NOMO-1 (cell line): ENCODE results near the gene TBC1D32.
"Not testable (repeated sequence)": the region's sequence is repeated elsewhere in the genome, so short reads cannot be mapped to it uniquely, and the experiment has no call there.

Experiments
- DNase-seq, 2 experiments: peaks; one replicate each; lab custom pipeline; 2025; ENCODE audit not compliant: unreplicated experiment in 2 of 2; lab: John Stamatoyannopoulos, UW

The TBC1D32 gene, protein sequence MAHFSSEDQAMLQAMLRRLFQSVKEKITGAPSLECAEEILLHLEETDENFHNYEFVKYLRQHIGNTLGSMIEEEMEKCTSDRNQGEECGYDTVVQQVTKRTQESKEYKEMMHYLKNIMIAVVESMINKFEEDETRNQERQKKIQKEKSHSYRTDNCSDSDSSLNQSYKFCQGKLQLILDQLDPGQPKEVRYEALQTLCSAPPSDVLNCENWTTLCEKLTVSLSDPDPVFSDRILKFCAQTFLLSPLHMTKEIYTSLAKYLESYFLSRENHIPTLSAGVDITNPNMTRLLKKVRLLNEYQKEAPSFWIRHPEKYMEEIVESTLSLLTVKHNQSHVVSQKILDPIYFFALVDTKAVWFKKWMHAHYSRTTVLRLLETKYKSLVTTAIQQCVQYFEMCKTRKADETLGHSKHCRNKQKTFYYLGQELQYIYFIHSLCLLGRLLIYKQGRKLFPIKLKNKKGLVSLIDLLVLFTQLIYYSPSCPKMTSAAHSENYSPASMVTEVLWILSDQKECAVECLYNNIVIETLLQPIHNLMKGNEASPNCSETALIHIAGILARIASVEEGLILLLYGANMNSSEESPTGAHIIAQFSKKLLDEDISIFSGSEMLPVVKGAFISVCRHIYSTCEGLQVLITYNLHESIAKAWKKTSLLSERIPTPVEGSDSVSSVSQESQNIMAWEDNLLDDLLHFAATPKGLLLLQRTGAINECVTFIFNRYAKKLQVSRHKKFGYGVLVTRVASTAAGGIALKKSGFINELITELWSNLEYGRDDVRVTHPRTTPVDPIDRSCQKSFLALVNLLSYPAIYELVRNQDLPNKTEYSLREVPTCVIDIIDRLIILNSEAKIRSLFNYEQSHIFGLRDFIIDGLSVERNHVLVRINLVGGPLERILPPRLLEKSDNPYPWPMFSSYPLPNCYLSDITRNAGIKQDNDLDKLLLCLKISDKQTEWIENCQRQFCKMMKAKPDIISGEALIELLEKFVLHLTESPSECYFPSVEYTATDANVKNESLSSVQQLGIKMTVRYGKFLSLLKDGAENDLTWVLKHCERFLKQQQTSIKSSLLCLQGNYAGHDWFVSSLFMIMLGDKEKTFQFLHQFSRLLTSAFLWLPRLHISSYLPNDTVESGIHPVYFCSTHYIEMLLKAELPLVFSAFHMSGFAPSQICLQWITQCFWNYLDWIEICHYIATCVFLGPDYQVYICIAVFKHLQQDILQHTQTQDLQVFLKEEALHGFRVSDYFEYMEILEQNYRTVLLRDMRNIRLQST

DNA sequence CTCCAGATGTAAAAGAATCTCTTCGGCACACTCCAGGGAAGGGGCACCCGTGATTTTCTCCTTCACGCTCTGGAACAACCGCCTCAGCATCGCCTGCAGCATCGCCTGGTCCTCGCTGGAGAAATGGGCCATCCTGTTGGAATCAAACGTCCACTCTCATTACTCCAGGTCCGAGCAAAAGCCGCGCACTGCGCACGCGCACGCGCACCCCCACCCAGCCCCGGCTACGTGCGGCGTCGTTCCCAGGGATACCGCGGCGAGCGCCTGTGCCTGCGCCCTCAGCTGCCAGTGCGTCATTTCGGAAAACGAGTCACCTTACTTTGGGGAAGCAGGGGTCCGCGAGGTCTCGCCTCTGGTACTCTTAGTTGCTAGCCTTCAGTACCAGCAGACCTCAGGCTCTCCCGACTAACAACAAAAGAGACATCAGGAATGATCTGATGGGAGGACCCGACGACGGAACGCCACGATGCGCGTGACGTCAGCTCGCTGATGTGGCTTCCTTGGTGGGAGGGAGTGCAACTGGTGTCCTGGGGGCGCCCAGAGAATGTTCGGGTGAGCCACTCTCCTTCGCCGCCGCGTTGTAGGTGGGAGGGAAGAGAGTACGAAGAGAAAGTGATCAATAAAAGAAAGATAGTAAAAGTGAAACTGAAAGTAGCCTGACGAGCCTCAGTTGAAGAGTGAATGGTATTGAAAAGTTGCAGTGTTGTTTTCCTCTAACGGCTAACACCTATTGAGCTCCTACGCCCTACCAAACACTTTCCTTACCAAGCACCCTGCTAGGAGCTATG lies at the start of gene TBC1D32:
Gene TBC1D32 (minus strand): TSS at position 182 of the 788 bp plus-strand sequence. CDS start 50 bp downstream, at position 132.
- peak; percentile 74 to 84 for DNase-seq

DNA sequence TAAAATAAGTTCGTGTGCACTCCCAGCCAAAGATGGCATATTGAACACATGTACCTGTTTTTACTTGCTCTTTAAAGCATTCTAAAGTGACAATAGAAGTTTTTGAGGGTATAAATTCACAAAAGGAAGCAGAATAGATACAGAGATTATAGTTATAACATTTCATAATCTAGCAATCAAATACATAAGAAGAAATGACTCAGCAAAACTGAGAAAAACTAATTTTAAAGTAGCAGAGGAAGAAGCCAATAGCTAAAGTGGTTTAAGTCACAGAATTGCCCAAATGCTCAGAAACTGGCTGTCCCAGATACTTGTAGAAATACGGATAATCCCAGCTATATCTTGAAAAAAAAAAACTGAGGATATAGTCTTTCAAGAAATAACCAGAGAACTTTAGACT lies 49.2 kb upstream of the TBC1D32 start:
- no peak for DNase-seq

DNA sequence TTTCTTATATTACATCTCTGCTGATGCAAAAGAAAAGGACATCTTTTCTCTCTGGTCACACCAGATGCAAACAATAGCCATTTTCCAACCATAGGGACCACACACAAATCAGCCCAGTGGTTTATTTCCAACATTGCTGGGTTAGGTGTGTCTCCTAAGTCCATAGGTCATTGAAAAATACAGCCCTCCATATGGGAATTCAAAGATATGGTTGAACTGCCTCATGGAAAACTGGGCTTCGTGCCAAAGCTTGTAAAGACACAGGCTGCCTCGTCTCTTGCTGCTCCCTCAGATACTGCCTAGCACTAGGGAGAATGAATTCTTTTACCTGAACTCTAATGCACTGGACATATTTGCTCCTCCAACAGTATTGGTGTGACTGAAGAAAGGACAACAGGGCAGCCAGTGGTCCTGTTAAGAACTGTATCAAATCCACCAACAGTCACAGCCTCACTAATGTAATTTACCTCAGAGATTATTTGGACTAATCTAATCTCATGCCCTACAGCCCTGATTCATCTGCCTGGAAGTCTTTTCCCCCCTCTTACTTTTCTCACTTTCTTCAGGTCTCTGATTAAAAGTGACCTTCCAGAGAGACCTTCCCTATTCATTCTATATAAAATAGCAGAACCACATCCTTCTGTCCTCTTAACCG lies 48.3 kb upstream of the TBC1D32 start:
- no peak for DNase-seq

DNA sequence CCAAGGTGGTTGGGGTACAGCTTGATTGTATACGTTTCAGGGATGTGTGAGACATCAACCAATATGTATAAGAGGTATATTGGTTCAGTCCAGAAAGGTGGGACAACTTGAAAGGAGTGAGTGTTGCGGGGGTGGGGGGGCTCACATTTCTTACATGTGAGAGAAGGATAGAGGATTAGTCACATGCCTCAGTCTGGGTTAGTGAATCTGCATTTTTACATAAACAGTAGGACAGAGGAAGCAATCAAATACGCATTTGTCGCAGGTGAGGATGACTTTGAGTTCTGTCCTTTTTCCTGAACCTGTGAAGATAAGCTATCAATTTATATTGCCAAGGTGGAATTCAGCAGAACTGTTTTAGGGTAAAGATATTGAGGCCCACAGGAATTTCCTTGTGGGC lies 42.1 kb upstream of the TBC1D32 start:
- no peak for DNase-seq

DNA sequence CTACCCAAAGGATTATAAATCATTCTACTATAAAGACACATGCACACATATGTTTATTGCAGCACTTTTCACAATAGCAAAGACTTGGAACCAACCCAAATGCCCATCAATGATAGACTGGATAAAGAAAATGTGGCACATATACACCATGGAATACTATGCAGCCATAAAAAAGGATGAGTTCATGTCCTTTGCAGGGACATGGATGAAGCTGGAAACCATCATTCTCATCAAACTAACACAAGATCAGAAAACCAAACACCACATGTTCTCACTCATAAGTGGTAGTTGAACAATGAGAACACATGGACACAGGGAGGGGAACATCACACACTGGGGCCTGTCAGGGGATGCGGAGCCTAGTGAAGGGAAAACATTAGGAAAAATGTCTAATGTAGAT lies 39.9 kb upstream of the TBC1D32 start:
- DNase-seq: not testable (repeated sequence)

DNA sequence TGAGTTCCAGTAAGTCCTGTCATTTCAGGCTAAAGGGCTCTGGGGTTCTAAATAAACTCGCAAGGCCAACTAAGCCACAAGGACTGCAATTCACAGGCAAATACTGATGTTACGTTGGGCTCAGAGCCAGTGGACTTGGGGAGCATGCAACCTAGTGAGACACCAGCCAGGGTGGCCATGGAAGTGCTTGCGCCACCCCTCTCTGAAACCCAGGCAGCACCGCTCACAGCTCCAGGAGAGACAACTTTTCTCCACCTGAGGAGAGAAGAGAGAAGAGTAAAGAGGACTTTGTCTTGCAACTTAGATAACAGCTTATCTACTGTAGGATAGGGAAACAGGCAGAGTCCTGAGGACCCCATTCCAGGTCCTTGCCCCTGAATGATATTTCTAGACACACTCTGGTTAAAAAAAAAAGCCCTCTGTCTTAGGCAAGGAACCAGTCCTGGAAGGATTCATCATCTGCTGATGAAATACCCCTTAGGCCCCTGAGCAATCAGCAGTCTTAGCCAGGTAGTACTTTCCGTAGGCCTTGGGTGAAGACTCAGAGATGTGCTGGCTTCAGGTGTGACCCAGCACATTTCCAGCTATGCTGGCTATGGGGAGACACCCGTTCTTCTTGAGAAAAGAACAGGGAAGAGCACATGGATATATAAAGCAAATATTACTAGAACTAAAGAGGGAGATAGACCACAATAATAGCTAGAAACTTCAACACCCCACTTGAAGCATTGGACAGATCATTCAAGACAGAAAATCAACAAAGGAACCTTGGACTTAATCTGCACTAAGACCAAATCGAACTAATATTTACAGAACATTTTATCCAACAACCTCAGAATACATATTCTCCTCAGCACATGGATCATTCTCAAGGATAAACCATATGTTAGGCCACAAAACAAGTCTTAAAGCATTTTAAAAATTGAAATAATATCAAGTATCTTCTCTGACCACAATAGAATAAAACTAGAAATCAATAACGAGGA lies 31.5 kb upstream of the TBC1D32 start:
- no peak for DNase-seq

DNA sequence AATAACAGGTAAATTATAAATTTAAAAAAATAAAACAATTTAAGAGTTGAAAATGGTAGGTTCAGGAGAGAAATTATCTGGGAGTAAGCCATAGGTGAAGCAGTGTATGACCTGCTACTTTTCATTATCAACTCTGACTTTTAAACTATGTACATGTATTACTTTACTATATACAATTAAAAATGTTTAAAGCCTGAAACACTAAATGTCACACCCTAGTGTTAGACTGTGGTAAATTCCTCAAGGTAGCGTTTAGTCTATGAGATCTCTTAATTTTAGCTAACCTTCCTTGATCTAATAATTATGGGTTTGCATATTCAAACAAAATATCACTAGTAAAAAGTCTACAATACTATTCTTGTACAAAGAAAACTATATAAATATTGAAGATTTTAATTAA lies 22.3 kb upstream of the TBC1D32 start:
- DNase-seq: no peak

DNA sequence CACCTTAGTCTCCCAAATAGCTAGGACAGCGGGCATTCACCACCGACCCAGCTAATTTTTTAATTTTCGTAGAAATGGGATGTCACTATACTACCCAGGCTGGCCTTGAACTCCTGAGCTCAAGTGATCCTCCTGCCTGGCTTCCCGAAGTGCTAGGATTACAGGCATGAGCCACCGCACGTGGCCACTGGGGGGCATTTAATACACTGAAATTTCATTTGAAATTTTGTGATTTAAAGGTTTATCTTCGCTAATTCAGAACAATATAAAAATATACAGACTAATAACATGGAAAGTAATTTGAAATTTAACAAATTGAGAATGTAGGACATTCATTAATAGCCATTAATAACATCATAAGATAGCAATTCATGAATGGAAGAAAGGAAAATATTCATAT lies 20.5 kb upstream of the TBC1D32 start:
- DNase-seq: no peak

DNA sequence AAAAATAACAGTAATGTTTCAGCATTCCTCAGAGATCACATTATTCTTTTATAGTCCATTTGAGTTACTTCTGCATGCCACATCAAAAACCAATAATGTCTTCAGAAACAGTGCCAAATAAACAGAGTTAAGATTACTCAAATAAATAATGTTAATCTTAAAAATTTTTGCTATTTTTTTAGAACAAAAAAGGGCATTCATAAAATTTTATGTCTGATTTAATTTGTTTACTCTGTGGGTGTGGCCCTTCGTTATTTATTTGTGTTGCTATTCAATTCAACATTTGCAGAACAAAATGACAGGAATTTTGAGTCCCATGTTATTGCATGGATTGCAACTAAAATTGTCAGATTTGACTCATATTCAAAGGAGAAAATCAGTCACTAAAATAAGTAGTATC lies 18.7 kb upstream of the TBC1D32 start:
- no peak for DNase-seq

DNA sequence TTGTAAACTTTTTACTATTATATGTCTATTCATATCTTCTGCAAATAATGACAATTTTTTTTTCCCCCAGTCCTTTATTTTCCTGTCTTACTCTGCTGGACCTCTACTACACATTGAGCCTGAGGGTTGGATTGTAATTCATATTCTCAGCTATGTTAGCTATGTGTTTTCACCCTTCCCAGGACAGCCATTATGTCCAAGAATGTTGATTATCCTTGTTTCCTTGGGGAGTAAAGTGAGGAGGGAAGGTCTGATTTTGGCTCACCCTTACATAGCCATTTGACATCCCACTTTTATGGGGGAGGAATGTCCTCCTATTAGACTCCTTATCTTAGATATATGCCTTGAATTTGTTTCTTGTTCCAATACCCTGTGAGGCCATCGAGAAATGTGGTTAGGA lies 17.6 kb upstream of the TBC1D32 start:
- no peak for DNase-seq

DNA sequence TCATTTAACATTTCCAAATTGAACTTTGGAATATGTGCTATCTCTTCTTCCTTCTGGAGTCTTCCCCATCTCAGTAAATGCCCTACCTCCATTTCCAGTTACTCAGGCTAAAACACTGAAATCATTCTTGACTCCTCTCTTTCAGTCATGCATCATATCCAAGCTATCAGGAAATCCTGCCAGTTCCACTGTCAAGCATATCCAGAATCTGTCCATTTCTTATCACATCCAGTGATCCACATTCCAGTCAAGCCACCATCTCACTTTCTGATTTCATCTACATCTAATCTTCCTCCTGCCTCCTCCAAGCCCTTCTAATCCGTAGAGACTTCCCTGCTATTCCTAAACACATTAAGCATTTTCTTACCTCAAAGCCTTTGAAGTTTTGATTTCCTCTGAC lies 15.3 kb upstream of the TBC1D32 start:
- DNase-seq: no peak

DNA sequence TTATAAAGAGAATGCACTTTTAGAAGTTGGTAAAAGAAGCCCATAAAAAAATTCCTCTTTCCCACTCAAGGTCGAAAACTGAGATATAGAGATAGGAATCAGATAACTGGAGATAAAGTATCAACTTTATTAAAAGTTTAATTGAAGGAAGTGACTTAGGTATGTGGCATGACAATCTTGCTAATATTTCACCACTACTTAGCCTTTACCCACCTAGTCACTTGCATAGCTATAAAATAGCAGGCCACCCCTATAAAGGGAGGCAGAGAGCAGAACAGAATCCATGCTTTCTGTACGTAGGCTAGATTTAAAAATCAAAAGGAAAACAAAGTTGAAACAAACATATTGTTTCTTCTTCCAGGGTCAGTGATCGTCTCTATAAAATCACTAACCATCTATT lies 13.2 kb upstream of the TBC1D32 start:
- DNase-seq: no peak

DNA sequence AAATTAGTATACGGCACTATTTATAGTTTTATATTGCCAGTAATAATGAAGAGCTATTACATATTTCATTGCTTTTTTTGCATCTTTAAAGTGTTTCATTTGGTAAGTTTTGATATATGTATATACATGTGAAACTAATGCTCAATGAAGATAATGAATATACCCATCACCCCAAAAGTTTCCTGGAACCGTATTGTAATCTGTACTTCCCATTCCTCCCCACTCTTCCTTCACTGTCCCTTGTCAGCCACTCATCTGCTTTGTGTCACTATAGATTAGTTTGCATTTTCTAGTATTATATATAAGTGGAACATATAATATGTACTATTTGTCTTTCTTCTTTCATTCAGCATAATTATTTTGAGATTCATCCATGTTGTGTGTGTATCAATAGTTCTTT lies 10.3 kb upstream of the TBC1D32 start:
- no peak for DNase-seq

DNA sequence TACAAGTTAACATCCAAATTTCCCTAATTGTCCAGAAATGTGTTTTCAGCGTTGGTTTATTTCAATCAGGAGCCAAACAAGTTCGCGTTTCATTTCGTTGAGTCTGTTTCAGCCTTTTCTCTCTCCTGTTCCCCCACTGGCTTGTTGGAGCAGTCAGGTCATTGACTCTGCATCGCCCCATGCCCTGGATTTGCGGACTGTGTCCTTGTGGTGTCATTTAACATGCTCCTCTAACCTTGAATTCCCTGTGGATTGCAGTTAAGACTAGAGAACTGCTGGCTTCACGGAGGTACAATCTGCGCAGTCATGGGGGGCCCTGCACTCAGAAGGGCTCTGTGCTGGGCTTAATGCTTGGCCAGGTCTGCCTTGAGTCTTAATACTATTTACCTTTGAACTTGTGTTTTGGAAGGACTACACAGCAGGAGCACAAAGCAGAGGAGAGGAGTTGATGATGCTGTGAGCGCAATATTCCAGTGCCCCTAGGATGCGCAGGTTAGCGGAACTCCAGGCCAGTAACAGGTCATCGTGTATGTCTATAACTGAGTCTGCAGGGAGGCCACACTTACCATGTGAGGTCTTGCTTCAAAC lies 5.5 kb upstream of the TBC1D32 start:
- DNase-seq: no peak

DNA sequence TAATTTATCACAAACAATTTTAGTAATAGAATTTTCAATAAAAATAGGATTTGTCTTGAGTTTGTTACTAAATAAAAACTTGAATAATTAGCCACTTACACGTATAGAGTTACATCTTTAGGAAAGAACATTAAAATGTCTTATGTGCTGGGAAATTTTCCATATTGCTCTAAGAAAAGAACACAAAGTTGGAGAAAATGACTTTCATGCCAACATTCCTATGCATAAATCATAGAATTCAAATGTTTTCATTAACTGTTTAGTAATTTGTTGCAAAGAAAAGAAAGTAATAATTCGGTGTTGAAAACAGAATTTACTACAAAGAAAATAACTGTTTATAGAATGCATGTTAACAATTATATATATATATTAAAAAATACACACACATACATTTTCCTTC lies 4.7 kb upstream of the TBC1D32 start:
- DNase-seq: no peak

DNA sequence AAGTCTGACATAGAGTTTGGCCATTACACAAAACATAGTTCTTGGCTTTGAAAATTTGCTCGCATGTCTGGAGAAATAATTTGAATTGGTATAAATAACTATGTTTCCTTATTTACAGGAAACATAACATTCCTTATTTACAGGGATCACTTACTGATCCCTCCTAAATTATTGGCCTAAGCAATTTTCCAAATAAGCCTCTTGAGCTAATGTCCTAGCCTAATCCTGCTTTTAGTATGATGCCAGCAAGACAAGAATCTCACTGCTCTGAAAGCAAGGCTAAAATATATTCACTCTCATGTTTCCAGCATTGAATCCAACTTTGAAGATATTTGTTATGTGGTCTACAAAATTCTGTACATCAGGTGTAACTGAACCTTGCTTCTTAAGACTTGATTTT lies 4.1 kb upstream of the TBC1D32 start:
- no peak for DNase-seq

DNA sequence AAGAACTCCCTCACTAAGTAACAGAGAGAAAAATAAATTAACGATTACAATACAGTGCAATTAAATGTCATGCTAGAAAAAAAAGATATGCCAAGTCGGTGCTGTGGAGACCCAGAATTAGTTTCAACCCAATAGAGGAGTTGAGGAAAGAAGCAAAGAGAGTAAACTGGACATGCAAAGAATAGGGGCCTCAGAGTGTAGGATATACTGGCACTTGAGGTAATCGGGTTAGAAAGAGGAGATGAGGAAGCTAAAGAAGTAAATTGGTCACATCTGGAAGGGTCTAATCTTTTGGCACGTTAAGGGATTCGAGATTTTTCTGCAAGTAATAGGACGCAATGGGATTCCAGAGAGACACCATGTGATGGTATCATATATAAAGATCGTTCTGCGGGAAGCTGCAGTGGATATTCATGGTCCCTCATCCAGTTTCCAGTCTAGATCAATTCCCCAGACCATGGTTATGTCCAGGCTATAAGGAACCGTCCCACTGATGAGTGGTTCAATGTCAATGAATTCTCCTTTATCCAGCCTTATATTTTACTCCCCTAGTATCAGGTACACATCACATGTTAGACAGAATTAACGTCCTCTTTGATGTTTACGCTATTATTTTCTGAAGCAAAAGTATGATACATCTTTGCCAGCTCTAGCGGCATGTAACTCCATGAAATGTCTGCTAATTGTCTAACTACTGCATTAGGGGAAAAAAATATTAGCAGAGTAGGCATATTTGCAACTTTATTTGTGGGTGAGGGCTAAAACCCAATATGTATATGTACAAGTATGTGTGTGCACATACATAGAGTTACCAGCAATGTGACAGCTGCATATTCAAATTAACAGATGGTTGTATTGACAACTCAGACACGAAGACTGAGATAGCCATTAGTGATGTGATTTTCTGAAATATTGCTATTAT lies 1.1 kb upstream of the TBC1D32 start:
- DNase-seq: peak in 1 of 2 experiments; percentile 10
